Measurements from ENCODE around the gene TXNRD2.

Gene TXNRD2

GRCh38 chr22:19825904-19826618, 115.6 kb downstream of the TXNRD2 start:
- Histone ChIP-seq H3K4me1 (ENCODE audit: control insufficient read depth in 1 of 2, insufficient read depth in 1 of 2, low read depth in 1 of 2, low read length in 1 of 2) (peaks cover 7 to 10% of the 10 kb centered on the region in 2 experiments), H3K4me3 (ENCODE audit: low read depth in 1 of 2, low read length in 1 of 2) (no peak overlapping the region), H3K36me3 (no peaks in the 10 kb centered on the region), H3K9me3 (no peaks in the 10 kb centered on the region), H3K27me3 (no peaks in the 10 kb centered on the region), H3K27ac (no peak overlapping the region)
- TF ChIP-seq, protein P1, sequence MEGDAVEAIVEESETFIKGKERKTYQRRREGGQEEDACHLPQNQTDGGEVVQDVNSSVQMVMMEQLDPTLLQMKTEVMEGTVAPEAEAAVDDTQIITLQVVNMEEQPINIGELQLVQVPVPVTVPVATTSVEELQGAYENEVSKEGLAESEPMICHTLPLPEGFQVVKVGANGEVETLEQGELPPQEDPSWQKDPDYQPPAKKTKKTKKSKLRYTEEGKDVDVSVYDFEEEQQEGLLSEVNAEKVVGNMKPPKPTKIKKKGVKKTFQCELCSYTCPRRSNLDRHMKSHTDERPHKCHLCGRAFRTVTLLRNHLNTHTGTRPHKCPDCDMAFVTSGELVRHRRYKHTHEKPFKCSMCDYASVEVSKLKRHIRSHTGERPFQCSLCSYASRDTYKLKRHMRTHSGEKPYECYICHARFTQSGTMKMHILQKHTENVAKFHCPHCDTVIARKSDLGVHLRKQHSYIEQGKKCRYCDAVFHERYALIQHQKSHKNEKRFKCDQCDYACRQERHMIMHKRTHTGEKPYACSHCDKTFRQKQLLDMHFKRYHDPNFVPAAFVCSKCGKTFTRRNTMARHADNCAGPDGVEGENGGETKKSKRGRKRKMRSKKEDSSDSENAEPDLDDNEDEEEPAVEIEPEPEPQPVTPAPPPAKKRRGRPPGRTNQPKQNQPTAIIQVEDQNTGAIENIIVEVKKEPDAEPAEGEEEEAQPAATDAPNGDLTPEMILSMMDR (IDR thresholded peaks at IDR 0.05): no peak
